H1 (cell line): ENCODE results near the gene ILKAP. TPM values are rescaled to one million over a fixed set of nuclear protein-coding genes. Genes with fewer than 3 reads are reported as not detected.

Source experiments
- CTCF ChIA-PET: fragments of 300-600 bp; sonication (Branson Sonifier 250); formaldehyde crosslinking; loops from one replicate; lab custom pipeline; 2021; ENCODE audit not compliant: partially characterized antibody; lab: Charles Lee
- POLR2A ChIA-PET: fragments of 300-600 bp; sonication (Branson Sonifier 250); formaldehyde crosslinking; loops from one replicate; lab custom pipeline; 2021; ENCODE audit warnings: inconsistent platforms; ENCODE audit not compliant: partially characterized antibody; lab: Charles Lee
- DNase-seq, 2 experiments: peaks; one replicate each; pipeline versions ENCODE4 v3.0.0 to v3.0.0-alpha.2; 2010 to 2022; ENCODE audit warnings: low spot score in 2 of 2, low read depth in 1 of 2, mixed read lengths in 1 of 2
- FAIRE-seq: peaks from 2 replicates; lab custom pipeline; 2011; peaks lifted over from hg19 to GRCh38; lab: Jason Lieb, UNC
- H2AFZ ChIP-seq: 2 replicates; pipeline ENCODE4 v1.8.1; 2012; ENCODE audit warnings: low read length, inconsistent platforms
- H2AK5ac ChIP-seq: 2 replicates; pipeline ENCODE4 v1.6.1; 2013; ENCODE audit warnings: low read depth, low read length
- H2BK120ac ChIP-seq: replicated peaks from 2 replicates; pipeline ENCODE3; 2013; ENCODE audit warnings: low read depth, low read length, inconsistent platforms
- H2BK12ac ChIP-seq: 2 replicates; pipeline ENCODE4 v1.6.1; 2013; ENCODE audit warnings: low read depth, low read length
- H2BK15ac ChIP-seq: 2 replicates; pipeline ENCODE4 v1.6.1; 2013; ENCODE audit warnings: low read length
- H2BK20ac ChIP-seq: 2 replicates; pipeline ENCODE4 v1.6.1; 2013; ENCODE audit warnings: low read length
- H2BK5ac ChIP-seq: 2 replicates; pipeline ENCODE4 v1.6.1; 2013; ENCODE audit warnings: low read depth, low read length
- H3K14ac ChIP-seq: 2 replicates; pipeline ENCODE4 v1.6.1; 2013; ENCODE audit warnings: inconsistent platforms; ENCODE audit not compliant: insufficient read length
- H3K18ac ChIP-seq: 2 replicates; pipeline ENCODE4 v1.6.1; 2013; ENCODE audit warnings: low read length; ENCODE audit errors: extremely low read depth
- H3K23ac ChIP-seq: 2 replicates; pipeline ENCODE4 v1.6.1; 2013; ENCODE audit warnings: inconsistent platforms; ENCODE audit not compliant: insufficient read length
- H3K23me2 ChIP-seq: 2 replicates; pipeline ENCODE4 v1.6.1; 2013; ENCODE audit warnings: low read depth, low read length
- H3K27ac ChIP-seq: 2 replicates; pipeline ENCODE4 v1.6.1; 2011; ENCODE audit warnings: low read depth, low read length, inconsistent platforms
- H3K27me3 ChIP-seq, 4 experiments: replicated peaks in 1 of 4; 1 replicate in 1 of 4; 2 replicates in 3 of 4; pipeline versions ENCODE4 v1.6.1 to v1.8.1; 2011 to 2013; ENCODE audit warnings: low read length in 3 of 4, mild to moderate bottlenecking in 3 of 4, inconsistent platforms in 2 of 4, mixed read lengths in 2 of 4, moderate library complexity in 1 of 4; ENCODE audit not compliant: control insufficient read depth in 3 of 4, insufficient read depth in 3 of 4; ENCODE audit errors: extremely low read depth in 1 of 4
- H3K36me3 ChIP-seq, 4 experiments: 2 replicates each; pipeline versions ENCODE4 v1.6.1 to v1.8.1; 2011 to 2013; ENCODE audit warnings: mild to moderate bottlenecking in 4 of 4, low read length in 3 of 4, moderate library complexity in 2 of 4, control low read depth in 1 of 4, inconsistent platforms in 1 of 4; ENCODE audit not compliant: insufficient read depth in 4 of 4, control insufficient read depth in 2 of 4
- H3K4ac ChIP-seq: replicated peaks from 2 replicates; pipeline ENCODE3; 2013; ENCODE audit warnings: low read length, low read depth, mixed read lengths, inconsistent platforms; ENCODE audit not compliant: insufficient read length
- H3K4me1 ChIP-seq, 4 experiments: replicated peaks in 1 of 4; 1 replicate in 1 of 4; 2 replicates in 3 of 4; pipeline versions ENCODE4 v1.6.1 to v1.8.1; 2011 to 2013; ENCODE audit warnings: low read length in 3 of 4, inconsistent platforms in 2 of 4, mixed read lengths in 1 of 4; ENCODE audit not compliant: insufficient read depth in 4 of 4, control insufficient read depth in 3 of 4
- H3K4me2 ChIP-seq, 2 experiments: 2 replicates each; pipeline versions ENCODE4 v1.6.1 to v1.8.1; 2011 to 2013; ENCODE audit warnings: low read depth in 2 of 2, low read length in 2 of 2, control low read depth in 1 of 2, inconsistent platforms in 1 of 2, mild to moderate bottlenecking in 1 of 2; ENCODE audit not compliant: insufficient read depth in 1 of 2
- H3K4me3 ChIP-seq, 4 experiments: fragments of 200-600, 300-600 bp in 1 of 4; sonication (generic), shearing (Covaris generic), sonication (Bioruptor Twin) in 1 of 4; 2 replicates each; pipeline versions ENCODE4 v1.5.1 to v1.8.1; 2011 to 2016; ENCODE audit warnings: low read length in 4 of 4, low read depth in 3 of 4, control low read depth in 2 of 4, inconsistent platforms in 2 of 4, mild to moderate bottlenecking in 2 of 4, mixed read lengths in 1 of 4, moderate library complexity in 1 of 4; ENCODE audit not compliant: insufficient read depth in 2 of 4; ENCODE audit errors: extremely low read depth in 1 of 4
- H3K56ac ChIP-seq: replicated peaks from 2 replicates; pipeline ENCODE3; 2013; ENCODE audit warnings: low read depth, mild to moderate bottlenecking, mixed read lengths, low read length, inconsistent platforms; ENCODE audit not compliant: insufficient read length
- H3K79me1 ChIP-seq: 2 replicates; pipeline ENCODE4 v1.6.1; 2013; ENCODE audit warnings: low read depth, low read length, control low read depth
- H3K79me2 ChIP-seq, 2 experiments: 2 replicates each; pipeline versions ENCODE4 v1.6.1 to v1.8.1; 2012 to 2013; ENCODE audit warnings: low read length in 2 of 2, mild to moderate bottlenecking in 2 of 2, inconsistent platforms in 1 of 2; ENCODE audit not compliant: insufficient read depth in 2 of 2, control insufficient read depth in 1 of 2
- H3K9ac ChIP-seq, 4 experiments: replicated peaks in 1 of 4; 1 replicate in 1 of 4; 2 replicates in 3 of 4; pipeline versions ENCODE4 v1.6.1 to v1.8.1; 2011 to 2013; ENCODE audit warnings: low read depth in 3 of 4, low read length in 3 of 4, control low read depth in 2 of 4, mild to moderate bottlenecking in 2 of 4, moderate library complexity in 2 of 4, inconsistent platforms in 1 of 4; ENCODE audit errors: extremely low read depth in 1 of 4
- H3K9me3 ChIP-seq, 2 experiments: 2 replicates each; pipeline versions ENCODE4 v1.6.1 to v1.8.1; 2012 to 2013; ENCODE audit warnings: mild to moderate bottlenecking in 2 of 2, moderate library complexity in 2 of 2, control low read depth in 1 of 2, inconsistent platforms in 1 of 2, low read depth in 1 of 2, low read length in 1 of 2, mixed read lengths in 1 of 2; ENCODE audit not compliant: insufficient read depth in 2 of 2
- H4K20me1 ChIP-seq, 2 experiments: replicated peaks in 1 of 2; 2 replicates each; pipeline versions ENCODE3 to v1.8.1; 2011 to 2013; ENCODE audit warnings: inconsistent platforms in 2 of 2, low read length in 2 of 2, mild to moderate bottlenecking in 1 of 2; ENCODE audit not compliant: insufficient read depth in 2 of 2, control insufficient read depth in 1 of 2
- H4K5ac ChIP-seq: 2 replicates; pipeline ENCODE4 v1.6.1; 2013; ENCODE audit warnings: low read length, low read depth, mixed read lengths, inconsistent platforms; ENCODE audit not compliant: insufficient read length
- H4K8ac ChIP-seq: 2 replicates; pipeline ENCODE4 v1.8.0; 2013; ENCODE audit warnings: mild to moderate bottlenecking, moderate library complexity, low read length, inconsistent platforms; ENCODE audit not compliant: insufficient read depth; ENCODE audit errors: extremely low read depth
- H4K91ac ChIP-seq: replicated peaks from 2 replicates; pipeline ENCODE3; 2013; ENCODE audit warnings: low read length, mixed read lengths, inconsistent platforms; ENCODE audit not compliant: insufficient read length
- ASH2L ChIP-seq: fragments of 200-600, 300-600 bp; sonication (generic); IDR thresholded peaks from one replicate; pipeline ENCODE4 v1.7.1; 2017; ENCODE audit warnings: low read length
- EP300 ChIP-seq, 2 experiments: IDR thresholded peaks; 1 replicate in 1 of 2; 2 replicates in 1 of 2; pipeline ENCODE4 v1.6.1; 2011 to 2012; ENCODE audit warnings: low read depth in 2 of 2, low read length in 2 of 2, mild to moderate bottlenecking in 2 of 2, borderline replicate concordance in 1 of 2, inconsistent platforms in 1 of 2, moderate library complexity in 1 of 2
- FOSL1 ChIP-seq: IDR thresholded peaks from 2 replicates; pipeline ENCODE4 v1.6.1; 2011; ENCODE audit warnings: mild to moderate bottlenecking, low read depth, low read length, moderate library complexity; ENCODE audit not compliant: insufficient read depth
- SAP30 ChIP-seq: fragments of 300-600 bp; sonication (generic); IDR thresholded peaks from 2 replicates; pipeline ENCODE4 v1.7.1; 2012; ENCODE audit warnings: low read length, moderate library complexity, mild to moderate bottlenecking, inconsistent platforms; ENCODE audit not compliant: insufficient read depth, insufficient replicate concordance
- WGBS, 2 experiments: shearing (Covaris generic) in 1 of 2; methylation state at CpG; one replicate each; pipeline versions ENCODE4 v1.1.6 to v1.1.7; 2013 to 2015; ENCODE audit warnings: low lambda C conversion rate in 2 of 2, mixed read lengths in 2 of 2, inconsistent platforms in 1 of 2, low coverage in 1 of 2, missing lambda C conversion rate in 1 of 2; ENCODE audit not compliant: insufficient replicate concordance in 2 of 2, insufficient coverage in 1 of 2, insufficient read length in 1 of 2; ENCODE audit errors: extremely low coverage in 1 of 2, missing lambda C conversion rate in 1 of 2; 5-methylcytosine and 5-hydroxymethylcytosine counted together
- polyA plus RNA-seq, 7 experiments: library from polyadenylated mRNA; depleted of rRNA in 3 of 7; stranded (reverse) in 5 of 7; unstranded in 2 of 7; fragments of >200 nt in 5 of 7; fragments of 200-250 nt in 2 of 7; gene quantifications; 1 replicate in 5 of 7; 2 replicates in 1 of 7; 4 replicates in 1 of 7; pipeline versions ENCODE4 v1.2.1 to v1.2.3, GENCODE V29; 2011 to 2013; ENCODE audit warnings: missing spikeins in 2 of 7, mixed read lengths in 2 of 7
- total RNA-seq: library from RNA; stranded (reverse); fragmentation: NEBNext Ultra II Directional; extraction: Animal tissue kit (Norgen Biotek cat#: 25700); gene quantifications from 2 replicates; pipeline ENCODE4 v1.2.1, GENCODE V29; 2021
- TF ChIP-seq, protein P1 (sequence below): IDR thresholded peaks from 2 replicates; pipeline ENCODE4 v1.6.1; 2012; ENCODE audit warnings: inconsistent platforms
- TF ChIP-seq, protein P2 (sequence below), 3 experiments: IDR thresholded peaks; 1 replicate in 2 of 3; 2 replicates in 1 of 3; pipeline versions ENCODE4 v1.5.1 to v1.6.1; 2011; ENCODE audit warnings: low read length in 3 of 3, mild to moderate bottlenecking in 3 of 3, inconsistent platforms in 2 of 3, low read depth in 1 of 3, moderate library complexity in 1 of 3; ENCODE audit not compliant: insufficient read depth in 1 of 3; ENCODE audit errors: control extremely low read depth in 1 of 3

ILKAP gene
- total and polyA plus RNA-seq, 2 of the 8 experiments (the other 6 are each of a cell fraction or from before 2014, with no cell fraction given): 23.5 to 33.8 TPM

DNA sequence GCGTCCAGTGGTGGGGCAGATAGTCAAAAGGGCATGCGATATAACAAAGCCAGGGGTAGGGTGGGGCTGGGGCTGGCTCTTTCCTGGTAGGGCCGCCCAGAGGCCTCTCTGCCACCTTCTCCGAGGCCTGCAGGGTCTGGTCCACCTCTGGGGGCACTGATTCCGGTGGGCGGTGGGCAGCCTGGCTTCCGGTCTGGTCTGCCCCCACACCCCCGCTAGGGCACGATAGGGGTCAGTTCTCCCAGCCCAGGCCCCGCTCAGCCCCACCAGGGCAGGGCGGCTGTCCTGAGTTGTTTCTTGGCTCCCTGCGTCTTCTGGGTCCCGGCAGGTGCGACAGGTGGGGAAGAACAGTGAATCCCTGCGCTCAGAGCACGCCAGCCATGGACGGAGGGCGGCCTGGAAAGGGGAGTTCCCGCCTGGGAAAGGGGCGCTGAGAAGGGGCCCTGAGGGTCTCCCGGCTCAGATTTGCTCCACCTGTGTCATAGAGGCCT, 45.4 kb downstream of the ILKAP start:
- POLR2A ChIA-PET: no interaction called here

More for the DNA sequence above, 45.4 kb downstream of the ILKAP start:
- Histone ChIP-seq H3K56ac (peak overlapping the region; percentile 39), H2AFZ (peak overlapping the region; percentile 84), H2AK5ac (no peak overlapping the region), H2BK20ac (no peak overlapping the region), H3K79me2 (no peaks in the 10 kb centered on the region), H4K8ac (no peak overlapping the region), H3K18ac (peak overlapping the region; percentile 78), H3K36me3 (no peaks in the 10 kb centered on the region), H3K4me2 (peak overlapping the region; percentile 73 to 81), H2BK120ac (no peak overlapping the region), H4K5ac (no peak overlapping the region), H3K9me3 (no peaks in the 10 kb centered on the region), H3K4me1 (peaks cover 0 to 21% (median 5%) of the 10 kb centered on the region in 4 experiments; a peak in 5 of 7 replicates), H3K27ac (no peak overlapping the region), H3K9ac (peak overlapping the region in 2 of 4 experiments; percentile 25 to 50; a peak in 4 of 7 replicates), H3K4ac (no peak overlapping the region), H3K27me3 (peaks cover 13 to 50% (median 33%) of the 10 kb centered on the region in 4 experiments), H3K14ac (no peak overlapping the region), H2BK15ac (0 out of 2 replicates have a peak overlapping the region, but pooled peaks have one; percentile 29), H3K4me3 (peak overlapping the region; percentile 52 to 83 (median 59)), H2BK5ac (peak overlapping the region; percentile 5; the same call in 1 of the 2 replicates), H3K23ac (no peak overlapping the region), H4K91ac (peak overlapping the region; percentile 25), H4K20me1 (peaks cover 0 to 4% of the 10 kb centered on the region in 2 experiments), H3K23me2 (peaks cover 9% of the 10 kb centered on the region; the same call in 1 of the 2 replicates), H3K79me1 (no peaks in the 10 kb centered on the region), H2BK12ac (no peak overlapping the region)
- CTCF ChIA-PET: no interaction called here
- TF ChIP-seq FOSL1: no peak
- TF ChIP-seq, protein P1, sequence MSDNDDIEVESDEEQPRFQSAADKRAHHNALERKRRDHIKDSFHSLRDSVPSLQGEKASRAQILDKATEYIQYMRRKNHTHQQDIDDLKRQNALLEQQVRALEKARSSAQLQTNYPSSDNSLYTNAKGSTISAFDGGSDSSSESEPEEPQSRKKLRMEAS: 0 out of 2 replicates have a peak, but pooled peaks have one; percentile 5
- TF ChIP-seq EP300 (IDR thresholded peaks at IDR 0.05; ENCODE audit: borderline replicate concordance in 1 of 2, low read depth in 2 of 2, low read length in 2 of 2): no peak
- no peak for TF ChIP-seq SAP30
- TF ChIP-seq, protein P2, sequence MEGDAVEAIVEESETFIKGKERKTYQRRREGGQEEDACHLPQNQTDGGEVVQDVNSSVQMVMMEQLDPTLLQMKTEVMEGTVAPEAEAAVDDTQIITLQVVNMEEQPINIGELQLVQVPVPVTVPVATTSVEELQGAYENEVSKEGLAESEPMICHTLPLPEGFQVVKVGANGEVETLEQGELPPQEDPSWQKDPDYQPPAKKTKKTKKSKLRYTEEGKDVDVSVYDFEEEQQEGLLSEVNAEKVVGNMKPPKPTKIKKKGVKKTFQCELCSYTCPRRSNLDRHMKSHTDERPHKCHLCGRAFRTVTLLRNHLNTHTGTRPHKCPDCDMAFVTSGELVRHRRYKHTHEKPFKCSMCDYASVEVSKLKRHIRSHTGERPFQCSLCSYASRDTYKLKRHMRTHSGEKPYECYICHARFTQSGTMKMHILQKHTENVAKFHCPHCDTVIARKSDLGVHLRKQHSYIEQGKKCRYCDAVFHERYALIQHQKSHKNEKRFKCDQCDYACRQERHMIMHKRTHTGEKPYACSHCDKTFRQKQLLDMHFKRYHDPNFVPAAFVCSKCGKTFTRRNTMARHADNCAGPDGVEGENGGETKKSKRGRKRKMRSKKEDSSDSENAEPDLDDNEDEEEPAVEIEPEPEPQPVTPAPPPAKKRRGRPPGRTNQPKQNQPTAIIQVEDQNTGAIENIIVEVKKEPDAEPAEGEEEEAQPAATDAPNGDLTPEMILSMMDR (IDR thresholded peaks at IDR 0.05; ENCODE audit: control extremely low read depth in 1 of 3, insufficient read depth in 1 of 3, low read depth in 1 of 3, low read length in 3 of 3): no peak
- peak; percentile 91 for TF ChIP-seq ASH2L
- 10% methylated on average over 13 of the region's 21 CpGs; no CpG with 5 or more reads in 1 of the 2 experiments for WGBS, 2 experiments
- FAIRE-seq (no peak), DNase-seq (peak in 1 of 2 experiments; percentile 79)
